DLD1 (cell line): ENCODE data around the gene GJA10.
"Not testable (repeated sequence)": the region's sequence is repeated elsewhere in the genome, so short reads cannot be mapped to it uniquely, and the experiment has no call there.

ENCODE experiments used
- in situ Hi-C: cut with HindIII; loops from 2 replicates; pipeline ENCODE4 v1.10.0; 2017; ENCODE audit warnings: low sequenced_read_pairs

The GJA10 gene

DNA sequence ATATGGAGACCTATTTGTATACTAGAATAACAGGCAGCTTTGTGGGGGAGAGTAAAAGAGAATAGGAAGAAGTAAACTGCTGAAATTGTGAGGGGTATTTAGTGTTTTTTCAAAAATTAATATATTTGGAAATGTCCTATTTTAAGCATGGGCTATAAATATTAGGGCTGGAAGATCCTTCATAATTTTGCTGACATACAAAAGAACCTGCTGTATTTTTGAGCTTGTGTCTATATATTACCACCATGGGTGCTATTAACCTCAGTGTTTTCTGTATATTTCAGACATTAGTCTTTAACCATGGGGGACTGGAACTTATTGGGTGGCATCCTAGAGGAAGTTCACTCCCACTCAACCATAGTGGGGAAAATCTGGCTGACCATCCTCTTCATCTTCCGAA is at the start of gene GJA10:
Gene GJA10 (plus strand): TSS at position 301 of the 400 bp plus-strand sequence. CDS start 0 bp downstream, at position 301.
- in situ Hi-C loops, result no loop called here

DNA sequence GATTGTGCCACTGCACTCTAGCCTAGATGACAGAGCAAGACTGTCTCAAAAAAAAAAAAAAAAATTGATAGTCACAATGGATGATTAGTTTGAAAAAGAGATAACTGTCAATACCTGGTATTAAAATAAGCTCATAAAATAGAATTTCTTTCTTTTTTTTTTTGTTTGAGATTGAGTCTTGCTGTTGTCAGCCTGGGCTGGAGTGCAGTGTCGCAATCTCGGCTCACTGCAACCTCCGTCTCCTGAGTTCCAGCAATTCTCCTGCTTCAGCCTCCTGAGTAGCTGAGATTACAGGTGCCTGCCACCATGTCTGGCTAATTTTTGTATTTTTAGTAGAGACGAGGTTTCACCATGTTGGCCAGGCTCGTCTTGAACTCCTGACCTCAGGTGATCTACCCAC is 46.8 kb upstream of the GJA10 start:
- in situ Hi-C loops, result not testable (repeated sequence)

DNA sequence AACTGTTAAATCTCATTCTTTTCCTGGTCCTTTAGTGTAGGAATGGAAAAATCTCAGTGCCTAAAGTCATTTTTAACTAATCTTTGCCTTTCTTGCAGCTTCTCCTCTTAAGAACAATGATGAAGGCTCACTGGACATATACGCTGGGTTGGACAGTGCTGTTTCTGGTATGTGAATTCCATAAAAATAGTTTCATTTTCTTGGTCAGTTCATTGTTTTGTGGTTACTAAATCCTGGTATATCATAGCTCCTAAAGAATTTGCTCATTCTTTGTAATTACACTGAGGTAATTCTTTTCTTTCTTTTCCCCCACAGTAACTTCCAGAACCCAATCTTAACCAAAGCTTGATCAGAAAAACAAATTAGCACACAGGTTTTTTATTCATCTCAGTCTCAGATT is 41.2 kb upstream of the GJA10 start:
- in situ Hi-C loops, result no loop called here

DNA sequence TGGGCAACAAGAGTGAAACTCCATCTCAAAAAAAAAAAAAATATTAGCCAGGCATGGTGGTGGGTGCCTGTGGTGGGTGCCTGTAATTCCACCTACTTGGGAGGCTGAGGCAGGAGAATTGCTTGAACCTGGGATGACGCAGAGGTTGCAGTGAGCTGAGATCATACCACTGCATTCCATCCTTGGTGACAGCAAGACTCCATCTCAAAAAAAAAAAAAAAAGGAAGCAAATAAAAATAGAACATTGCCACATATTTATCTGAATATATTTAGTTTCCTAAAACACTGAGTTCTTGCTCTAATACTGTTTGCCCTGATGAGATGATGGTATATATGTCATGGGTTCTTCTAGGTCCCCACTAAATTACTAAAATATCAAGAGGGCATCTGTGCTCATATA is 36.2 kb upstream of the GJA10 start:
- in situ Hi-C loops, result no loop called here

DNA sequence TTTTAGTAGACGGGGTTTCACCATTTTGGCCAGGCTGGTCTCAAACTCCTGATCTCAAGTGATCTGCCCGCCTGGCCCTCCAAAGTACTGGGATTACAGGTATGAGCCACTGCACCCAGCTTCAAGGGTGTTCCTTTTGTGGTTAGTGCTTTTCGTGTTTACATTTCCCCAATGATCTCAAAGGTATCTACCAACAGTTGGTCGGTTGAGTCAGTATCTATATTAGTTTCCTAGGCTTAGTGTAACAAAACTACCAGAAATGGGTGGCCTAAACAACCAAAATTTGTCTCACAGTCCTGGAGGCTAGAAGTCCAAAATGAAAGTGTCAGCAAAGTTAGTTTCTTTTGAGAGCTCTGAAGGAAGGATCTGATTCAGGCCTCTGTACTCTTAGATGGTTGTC is 34.5 kb upstream of the GJA10 start:
- in situ Hi-C loops, result no loop called here

DNA sequence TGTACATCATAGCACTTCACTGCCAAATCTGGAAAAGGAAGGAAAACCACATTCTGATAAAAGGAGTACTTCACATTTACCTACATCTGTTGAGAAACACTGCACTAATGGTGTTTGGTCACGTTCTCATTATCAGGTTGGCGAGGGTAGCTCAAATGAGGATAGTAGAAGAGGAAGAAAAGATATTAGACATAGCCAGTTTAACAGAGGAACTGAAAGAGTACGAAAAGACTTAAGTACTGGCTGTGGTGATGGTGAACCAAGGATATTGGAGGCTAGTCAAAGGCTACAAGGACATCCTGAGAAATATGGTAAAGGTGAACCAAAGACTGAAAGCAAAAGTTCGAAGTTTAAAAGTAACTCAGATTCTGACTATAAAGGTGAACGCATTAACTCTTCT is 32.0 kb upstream of the GJA10 start:
- in situ Hi-C loops, result no loop called here

DNA sequence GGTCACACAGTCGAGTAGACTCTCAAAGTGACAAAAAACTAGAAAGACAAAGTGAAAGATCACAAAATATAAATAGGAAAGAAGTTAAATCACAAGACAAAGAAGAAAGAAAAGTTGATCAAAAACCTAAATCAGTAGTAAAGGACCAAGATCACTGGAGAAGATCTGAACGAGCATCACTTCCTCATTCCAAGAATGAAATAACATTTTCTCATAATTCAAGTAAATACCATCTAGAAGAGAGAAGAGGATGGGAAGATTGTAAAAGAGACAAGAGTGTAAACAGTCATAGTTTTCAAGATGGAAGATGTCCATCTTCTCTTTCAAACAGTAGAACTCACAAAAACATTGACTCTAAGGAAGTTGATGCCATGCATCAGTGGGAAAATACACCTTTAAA is 31.6 kb upstream of the GJA10 start:
- in situ Hi-C loops, result no loop called here

DNA sequence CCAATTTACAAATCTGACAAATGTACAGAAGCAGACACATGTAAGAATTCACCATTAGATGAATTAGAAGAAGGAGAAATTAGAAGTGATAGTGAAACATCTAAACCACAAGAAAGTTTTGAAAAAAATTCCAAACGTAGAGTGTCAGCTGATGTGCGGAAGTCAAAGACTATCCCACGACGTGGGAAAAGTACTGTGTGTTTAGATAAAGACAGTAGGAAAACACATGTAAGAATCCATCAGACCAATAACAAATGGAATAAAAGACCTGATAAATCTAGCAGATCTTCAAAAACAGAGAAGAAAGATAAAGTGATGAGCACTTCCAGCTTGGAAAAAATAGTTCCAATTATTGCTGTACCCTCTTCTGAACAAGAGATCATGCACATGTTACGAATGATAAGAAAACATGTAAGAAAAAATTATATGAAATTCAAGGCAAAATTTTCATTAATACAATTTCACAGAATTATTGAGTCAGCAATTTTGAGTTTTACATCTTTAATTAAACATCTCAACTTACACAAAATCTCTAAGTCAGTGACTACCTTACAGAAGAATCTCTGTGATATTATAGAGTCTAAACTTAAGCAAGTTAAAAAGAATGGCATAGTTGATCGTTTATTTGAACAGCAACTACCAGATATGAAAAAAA is 28.1 kb upstream of the GJA10 start:
- in situ Hi-C loops, result no loop called here

DNA sequence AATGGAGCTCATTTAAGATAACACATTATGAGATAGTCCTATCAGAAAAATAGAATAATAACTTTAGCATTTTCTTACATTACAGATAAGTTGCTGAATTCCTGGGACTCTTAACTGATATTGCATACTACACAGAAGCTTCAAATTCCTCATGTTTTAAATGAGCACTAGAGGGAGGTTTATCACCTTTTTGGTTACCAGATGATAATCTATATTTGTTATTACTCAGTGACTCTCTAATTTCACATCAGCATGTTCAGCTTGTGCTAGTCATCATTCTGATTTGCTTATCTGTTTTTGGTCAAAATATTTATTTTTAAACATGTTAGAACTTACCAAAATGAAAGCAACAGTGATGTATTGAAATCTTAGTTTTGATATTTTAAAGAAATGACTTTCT is 20.5 kb upstream of the GJA10 start:
- in situ Hi-C loops, result no loop called here

DNA sequence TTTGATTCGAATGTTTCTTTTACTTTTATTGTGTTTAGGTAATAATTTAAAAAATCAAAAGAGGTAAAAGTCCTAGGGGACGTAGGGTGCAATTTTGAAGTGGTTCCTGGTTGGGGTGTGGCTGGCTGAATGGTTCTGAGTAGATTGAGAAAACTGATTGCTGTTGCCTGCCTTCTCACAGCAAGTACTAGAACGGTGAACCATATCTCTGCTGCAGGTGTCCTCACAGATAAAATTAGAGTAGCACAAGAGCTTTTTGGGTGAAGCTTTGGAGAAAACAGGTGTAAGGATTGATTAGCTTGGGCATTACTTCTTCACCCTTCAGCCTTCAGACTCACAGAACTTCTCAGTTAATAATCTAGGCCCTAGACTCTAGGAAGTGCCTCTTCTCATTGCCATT is 19.8 kb upstream of the GJA10 start:
- in situ Hi-C loops, result no loop called here

DNA sequence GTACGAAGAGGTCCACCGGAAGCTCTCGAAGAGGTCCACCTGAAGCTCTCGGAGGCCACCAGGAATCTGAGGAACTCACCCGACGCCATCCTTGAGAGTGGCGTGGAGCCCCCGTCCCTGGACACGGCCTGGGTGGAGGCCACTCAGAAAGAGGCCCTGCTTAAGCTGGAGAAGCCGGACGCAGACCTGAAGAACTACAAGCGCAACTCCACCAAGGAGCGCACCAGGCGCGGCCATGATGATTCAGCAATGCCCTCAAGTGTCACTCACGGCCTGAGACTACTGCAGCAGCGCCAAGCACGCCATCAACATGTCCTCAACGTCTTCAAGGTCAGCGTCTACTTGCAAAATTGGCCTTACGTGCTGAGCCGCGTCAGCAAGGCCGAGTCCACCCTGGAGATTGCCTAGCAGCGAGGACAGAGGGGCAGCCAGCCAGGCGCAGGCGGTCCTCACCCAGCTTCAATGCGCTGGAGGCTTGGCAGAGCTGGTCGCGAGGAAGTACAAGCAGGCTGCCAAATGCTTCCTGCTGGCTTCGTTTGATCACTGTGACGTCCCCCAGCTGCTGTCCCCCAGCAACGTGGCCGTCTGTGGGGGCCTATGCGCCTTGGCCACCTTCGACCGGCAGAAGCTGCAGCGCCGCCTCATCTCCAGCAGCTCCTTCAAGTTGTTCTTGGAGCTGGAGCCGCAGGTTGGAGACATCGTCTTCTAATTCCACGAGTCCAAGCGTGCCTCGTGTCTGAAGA is 7.7 kb upstream of the GJA10 start:
- in situ Hi-C loops, result no loop called here

DNA sequence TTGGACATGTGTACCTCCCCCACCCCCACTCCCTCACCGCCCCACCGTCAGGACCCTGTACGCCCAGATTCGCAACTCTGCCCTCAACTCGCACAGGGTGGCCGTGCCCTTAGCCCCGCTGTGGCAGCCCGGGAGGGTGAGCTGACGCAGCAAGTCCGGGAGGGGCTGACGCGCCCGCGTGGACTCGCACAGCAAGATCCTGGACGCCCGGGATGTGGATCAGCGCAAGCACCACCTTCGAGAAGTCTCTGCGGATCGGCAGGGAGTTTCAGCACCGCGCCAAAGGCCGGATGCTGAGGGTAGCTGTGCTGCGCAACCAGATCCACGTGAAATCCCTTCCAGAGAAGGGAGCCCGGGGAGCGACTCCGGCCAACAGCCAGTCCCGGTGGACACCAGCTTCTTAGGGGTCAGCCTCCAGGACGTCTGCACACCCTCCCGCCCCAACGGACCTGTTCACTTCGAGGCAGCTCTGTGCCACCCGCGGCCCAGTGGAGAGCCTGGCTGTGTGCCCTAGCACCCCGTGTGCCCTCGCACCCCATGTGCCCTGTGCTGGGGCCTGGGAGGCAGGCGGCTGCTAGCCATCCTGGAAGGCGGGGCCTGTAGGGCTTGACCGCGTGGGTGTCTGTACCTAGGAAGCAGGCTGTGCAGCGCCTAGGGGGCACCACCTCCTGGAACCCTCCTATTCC is 6.7 kb upstream of the GJA10 start:
- in situ Hi-C loops, result no loop called here

DNA sequence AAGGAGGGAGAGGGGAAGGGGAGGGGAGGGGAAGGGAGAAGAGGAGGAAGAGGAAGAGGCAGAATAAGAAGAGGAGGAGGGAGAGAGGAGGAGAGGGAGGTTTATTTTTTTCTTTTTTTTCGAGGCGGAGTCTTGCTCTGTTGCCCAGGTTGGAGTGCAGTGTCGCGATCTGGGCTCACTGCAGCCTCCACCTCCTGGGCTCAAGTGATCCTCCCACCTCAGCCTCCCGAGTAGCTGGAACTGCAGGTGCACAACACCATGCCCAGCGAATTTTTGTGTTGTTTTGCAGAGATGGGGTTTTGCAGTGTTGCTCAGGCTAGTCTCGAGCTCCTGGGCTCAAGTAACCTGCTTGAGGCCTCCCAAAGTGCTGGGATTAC is 6.1 kb upstream of the GJA10 start:
- in situ Hi-C loops, result no loop called here

DNA sequence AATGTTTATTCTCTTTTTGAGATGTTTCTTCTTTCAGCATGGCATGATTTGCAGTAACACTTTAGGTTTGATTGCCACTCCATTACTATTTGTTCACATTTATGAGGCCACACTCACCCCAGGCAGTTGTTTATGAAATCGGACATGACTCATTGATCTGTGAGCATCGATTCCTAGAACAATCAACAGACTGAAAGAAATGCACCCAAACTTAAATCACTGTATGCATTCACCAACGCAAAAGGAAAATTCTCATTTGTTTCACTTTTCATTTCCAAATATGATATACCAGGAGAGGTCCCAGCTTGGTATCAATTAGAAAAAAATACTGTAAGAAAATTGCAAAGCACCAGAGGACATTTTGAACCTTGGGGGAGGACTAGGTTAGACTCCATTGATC is 5.4 kb upstream of the GJA10 start:
- in situ Hi-C loops, result no loop called here

DNA sequence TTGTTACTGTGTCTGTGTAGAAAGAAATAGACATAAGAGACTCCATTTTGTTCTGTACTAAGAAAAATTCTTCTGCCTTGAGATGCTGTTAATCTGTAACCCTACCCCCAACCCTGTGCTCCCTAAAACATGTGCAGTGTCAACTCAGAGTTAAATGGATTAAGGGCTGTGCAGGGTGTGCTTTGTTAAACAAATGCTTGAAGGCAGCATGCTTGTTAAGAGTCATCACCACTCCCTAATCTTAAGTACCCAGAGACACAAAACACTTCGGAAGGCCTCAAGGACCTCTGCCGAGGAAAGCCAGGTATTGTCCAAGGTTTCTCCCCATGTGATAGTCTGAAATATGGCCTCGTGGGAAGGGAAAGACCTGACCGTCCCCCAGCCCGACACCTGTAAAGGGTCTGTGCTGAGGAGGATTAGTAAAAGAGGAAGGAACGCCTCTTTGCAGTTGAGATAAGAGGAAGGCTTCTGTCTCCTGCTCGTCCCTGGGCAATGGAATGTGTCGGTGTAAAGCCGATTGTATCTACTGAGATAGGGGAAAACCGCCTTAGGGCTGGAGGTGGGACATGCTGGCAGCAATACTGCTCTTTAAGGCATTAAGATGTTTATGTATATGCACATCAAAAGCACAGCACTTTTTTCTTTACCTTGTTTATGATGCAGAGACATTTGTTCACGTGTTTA is 3.3 kb upstream of the GJA10 start:
- in situ Hi-C loops, result not testable (repeated sequence)

DNA sequence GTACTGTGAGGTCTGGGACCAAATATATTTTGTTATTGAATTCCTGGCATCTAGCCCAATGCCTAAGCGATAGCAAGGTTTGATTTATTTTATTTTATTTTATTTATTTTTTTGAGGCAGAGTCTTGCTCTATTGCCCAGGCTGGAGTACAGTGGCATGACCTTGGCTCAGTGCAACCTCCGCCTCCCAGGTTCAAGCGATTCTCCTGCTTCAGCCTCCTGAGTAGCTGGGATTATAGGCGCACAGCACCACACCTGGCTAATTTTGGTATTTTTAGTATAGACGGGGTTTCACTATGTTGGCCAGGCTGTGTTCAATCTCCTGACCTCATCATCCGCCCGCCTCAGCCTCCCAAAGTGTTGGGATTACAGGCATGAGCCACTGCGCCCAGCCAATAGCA is 1.7 kb upstream of the GJA10 start:
- in situ Hi-C loops, result not testable (repeated sequence)

DNA sequence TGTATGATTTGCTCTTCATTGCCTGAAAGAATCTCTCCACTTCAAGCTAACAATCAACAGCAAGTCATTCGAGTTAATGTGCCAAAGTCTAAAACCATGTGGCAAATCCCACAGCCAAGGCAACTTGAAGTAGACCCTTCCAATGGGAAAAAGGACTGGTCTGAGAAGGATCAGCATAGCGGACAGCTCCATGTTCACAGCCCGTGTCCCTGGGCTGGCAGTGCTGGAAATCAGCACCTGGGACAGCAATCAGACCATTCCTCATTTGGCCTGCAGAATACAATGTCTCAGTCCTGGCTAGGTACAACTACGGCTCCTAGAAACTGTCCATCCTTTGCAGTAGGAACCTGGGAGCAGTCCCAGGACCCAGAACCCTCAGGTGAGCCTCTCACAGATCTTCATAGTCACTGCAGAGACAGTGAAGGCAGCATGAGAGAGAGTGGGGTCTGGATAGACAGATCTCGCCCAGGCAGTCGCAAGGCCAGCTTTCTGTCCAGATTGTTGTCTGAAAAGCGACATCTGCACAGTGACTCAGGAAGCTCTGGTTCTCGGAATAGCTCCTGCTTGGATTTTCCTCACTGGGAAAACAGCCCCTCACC is 1.1 kb downstream of the GJA10 start:
- in situ Hi-C loops, result no loop called here

DNA sequence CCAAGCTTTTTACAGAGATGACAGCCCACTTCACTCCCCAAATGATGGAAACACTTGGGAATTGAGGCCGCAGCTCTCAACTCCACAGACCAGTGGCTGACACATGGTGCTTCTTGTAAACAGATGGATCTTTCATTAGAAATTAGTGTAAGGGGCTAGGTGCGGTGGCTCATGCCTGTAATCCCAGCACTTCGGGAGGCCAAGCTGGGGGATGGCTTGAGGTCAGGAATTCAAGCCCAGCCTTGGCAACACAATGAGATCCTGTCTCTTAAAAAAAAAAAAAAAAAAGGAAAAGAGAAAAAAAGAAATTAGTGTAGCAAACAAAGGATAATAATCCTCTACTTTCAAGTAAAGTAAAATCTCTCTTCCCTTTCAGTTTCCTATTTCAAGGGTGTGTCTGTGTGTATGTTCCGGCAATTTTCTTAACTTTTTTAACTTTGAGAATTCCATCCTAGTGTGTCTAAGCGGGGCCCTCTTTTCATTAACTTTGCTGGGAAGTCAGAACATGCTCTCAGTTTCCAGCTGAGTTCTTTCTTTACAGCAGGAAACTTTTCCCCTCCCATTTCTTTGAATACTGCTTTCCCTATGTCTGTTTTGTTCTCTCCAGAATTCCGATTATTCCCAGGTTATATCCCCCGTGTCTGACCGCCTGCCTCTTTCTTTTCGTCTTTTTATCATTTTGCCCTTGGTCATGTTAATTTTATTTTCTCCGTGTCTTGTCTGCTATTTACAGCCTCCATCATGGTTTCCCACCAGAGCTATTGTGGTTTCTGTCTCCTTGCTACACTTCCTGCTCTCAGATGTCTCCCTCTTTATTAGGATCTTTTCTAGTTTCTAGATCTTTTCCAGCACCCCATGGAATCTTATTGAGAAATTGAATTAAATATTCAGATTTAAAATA is 16.0 kb downstream of the GJA10 start:
- in situ Hi-C loops, result not testable (repeated sequence)

DNA sequence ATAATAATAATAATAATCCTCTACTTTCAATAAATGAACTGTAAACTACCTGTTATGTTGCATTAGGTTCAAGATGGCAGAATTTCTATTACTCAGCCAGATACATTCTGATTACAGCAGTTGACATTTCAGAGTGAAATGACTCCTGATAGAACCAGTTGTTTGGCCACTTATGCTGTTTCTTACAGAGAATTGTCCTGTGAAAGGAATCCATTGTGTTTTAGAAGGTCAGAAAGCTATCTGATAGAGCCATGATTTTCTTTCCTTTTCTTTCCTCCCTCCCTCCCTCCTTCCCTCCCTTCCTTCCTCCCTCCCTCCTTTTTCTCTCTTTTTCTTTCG is 16.6 kb downstream of the GJA10 start:
- in situ Hi-C loops, result no loop called here

DNA sequence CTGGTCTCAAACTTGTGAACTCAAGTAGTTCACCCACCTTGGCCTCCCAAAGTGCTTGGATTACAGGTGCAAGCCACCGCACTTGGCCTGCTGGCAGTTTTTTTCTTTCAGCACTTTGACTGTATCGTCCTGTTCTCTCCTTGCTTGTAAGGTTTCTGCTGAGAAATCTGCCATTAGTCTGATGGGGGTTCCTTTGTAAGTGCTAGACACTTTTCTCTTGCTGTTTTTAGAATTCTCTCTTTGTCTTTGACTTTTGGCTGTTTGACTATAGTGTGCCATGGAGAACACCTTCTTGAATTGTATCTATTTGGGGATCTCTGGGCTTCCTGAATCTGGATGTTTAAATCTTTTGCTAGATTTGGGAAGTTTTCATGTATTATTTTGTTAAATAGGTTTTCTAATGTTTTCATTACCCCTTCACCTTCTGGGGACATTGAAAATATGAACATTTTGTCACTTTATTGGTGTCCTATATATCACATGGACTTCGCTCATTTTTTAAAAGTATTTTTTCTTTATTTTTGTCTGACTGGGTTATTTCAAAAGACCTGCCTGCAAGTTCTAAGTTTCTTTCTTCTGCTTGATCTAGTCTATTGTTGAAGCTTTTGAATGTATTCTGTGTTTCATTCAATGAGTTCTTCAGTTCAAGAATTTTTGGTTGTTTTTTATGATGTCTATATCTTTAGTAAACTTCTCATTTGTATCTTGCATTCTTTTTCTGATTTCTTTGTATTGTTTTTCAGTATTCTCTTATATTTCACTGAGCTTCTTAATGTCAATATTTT is 22.1 kb downstream of the GJA10 start:
- in situ Hi-C loops, result no loop called here
